ENCODE measurements around the gene CCSER1. TPM values are rescaled to one million over a fixed set of nuclear protein-coding genes. Genes with fewer than 3 reads are reported as not detected.

Gene CCSER1
- total and polyA plus RNA-seq, 2 experiments from 2014 or later: 5.2 to 23.4 TPM

DNA sequence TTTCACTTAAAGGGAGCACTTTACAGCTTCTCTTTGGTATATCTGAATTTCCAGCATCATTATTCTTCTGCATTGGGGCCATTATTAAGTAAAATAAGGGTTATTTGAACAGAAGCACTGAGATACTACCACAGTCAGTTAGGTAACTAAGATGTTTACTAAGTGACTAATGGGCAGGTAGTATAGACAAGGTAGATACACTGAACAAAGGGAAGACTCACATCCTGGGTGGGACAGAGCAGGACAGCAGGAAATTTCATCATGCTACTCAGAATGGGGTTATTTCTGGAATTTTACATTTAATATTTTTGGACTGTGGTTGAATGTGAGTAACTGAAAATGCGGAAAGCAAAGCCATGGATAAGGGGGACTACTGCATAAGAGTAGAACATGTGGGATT lies 316.0 kb downstream of the CCSER1 start:
- no peak for TF ChIP-seq CTCF (IDR thresholded peaks at IDR 0.05; ENCODE audit: poor library complexity)
- no peak for TF ChIP-seq EZH2 (IDR thresholded peaks at IDR 0.05; ENCODE audit: borderline replicate concordance)
- TF ChIP-seq EZH2phosphoT487 (IDR thresholded peaks at IDR 0.05; ENCODE audit: low read depth, severe bottlenecking, unreplicated experiment): no peak
- 94% methylated on average over 1 of the region's 1 CpG for WGBS (ENCODE audit: low lambda C conversion rate, missing lambda C conversion rate)

GRCh38 chr4:90444904-90445303 lies 317.7 kb downstream of the CCSER1 start:
- no peak overlapping the region for H3K27ac ChIP-seq
- TF ChIP-seq EZH2 (IDR thresholded peaks at IDR 0.05; ENCODE audit: borderline replicate concordance): no peak
- no peak for TF ChIP-seq EZH2phosphoT487 (IDR thresholded peaks at IDR 0.05; ENCODE audit: low read depth, severe bottlenecking, unreplicated experiment)
- TF ChIP-seq CTCF (IDR thresholded peaks at IDR 0.05; ENCODE audit: poor library complexity): no peak
- H3K4me3 ChIP-seq: no peak overlapping the region
- no peak overlapping the region for H2AFZ ChIP-seq
- H4K20me1 ChIP-seq (ENCODE audit: insufficient read depth, poor library complexity, severe bottlenecking): no peaks in the 10 kb centered on the region
- no peak for DNase-seq (ENCODE audit: low spot score)
- H3K27me3 ChIP-seq: no peaks in the 10 kb centered on the region
- no peaks in the 10 kb centered on the region for H3K36me3 ChIP-seq (replicated peaks; ENCODE audit: insufficient read depth, low read depth)
- no peak overlapping the region for H3K4me2 ChIP-seq
- H3K79me2 ChIP-seq: no peaks in the 10 kb centered on the region
- no peaks in the 10 kb centered on the region for H3K9me3 ChIP-seq (ENCODE audit: low read depth)
- H3K4me1 ChIP-seq (ENCODE audit: insufficient read depth): peaks cover 6% of the 10 kb centered on the region
- H3K9me2 ChIP-seq (replicated peaks; ENCODE audit: insufficient read depth): no peaks in the 10 kb centered on the region
- WGBS (ENCODE audit: low lambda C conversion rate, missing lambda C conversion rate): 96% methylated on average over 2 of the region's 2 CpGs

More for the DNA sequence above, 316.0 kb downstream of the CCSER1 start:
- H3K9me3 ChIP-seq (ENCODE audit: low read depth): no peaks in the 10 kb centered on the region
- H3K36me3 ChIP-seq (replicated peaks; ENCODE audit: insufficient read depth, low read depth): no peaks in the 10 kb centered on the region
- H3K79me2 ChIP-seq: no peaks in the 10 kb centered on the region
- H4K20me1 ChIP-seq (ENCODE audit: insufficient read depth, poor library complexity, severe bottlenecking): no peaks in the 10 kb centered on the region
- no peak overlapping the region for H2AFZ ChIP-seq
- no peak overlapping the region for H3K4me3 ChIP-seq
- H3K4me2 ChIP-seq: no peak overlapping the region
- no peaks in the 10 kb centered on the region for H3K9me2 ChIP-seq (replicated peaks; ENCODE audit: insufficient read depth)
- no peak for DNase-seq (ENCODE audit: low spot score)
- peaks cover 6% of the 10 kb centered on the region for H3K4me1 ChIP-seq (ENCODE audit: insufficient read depth)
- H3K27me3 ChIP-seq: no peaks in the 10 kb centered on the region
- no peak overlapping the region for H3K27ac ChIP-seq

DNA sequence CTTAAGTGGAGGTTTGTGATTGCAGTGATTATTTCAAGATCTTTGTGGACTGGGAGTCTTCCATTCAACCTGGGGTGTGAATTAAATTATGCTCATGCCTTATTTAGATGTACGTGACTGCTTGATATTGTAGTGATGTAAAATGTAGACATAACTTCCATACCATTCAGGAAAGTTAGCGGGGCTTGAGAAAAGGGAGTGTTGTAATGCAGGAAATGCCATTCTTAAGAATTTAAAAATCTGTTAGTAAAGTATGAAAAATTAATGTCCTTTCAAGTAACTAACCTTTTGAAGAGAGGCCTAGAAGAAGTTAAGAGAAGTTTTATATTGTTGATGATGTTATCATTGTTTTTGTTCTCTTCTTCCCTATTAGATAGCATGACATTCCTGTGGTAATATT lies 318.2 kb downstream of the CCSER1 start:
- no peaks in the 10 kb centered on the region for H3K9me3 ChIP-seq (ENCODE audit: low read depth)
- TF ChIP-seq EZH2phosphoT487 (IDR thresholded peaks at IDR 0.05; ENCODE audit: low read depth, severe bottlenecking, unreplicated experiment) (no peak), CTCF (IDR thresholded peaks at IDR 0.05; ENCODE audit: poor library complexity) (no peak), EZH2 (IDR thresholded peaks at IDR 0.05; ENCODE audit: borderline replicate concordance) (no peak)
- no peaks in the 10 kb centered on the region for H4K20me1 ChIP-seq (ENCODE audit: insufficient read depth, poor library complexity, severe bottlenecking)
- peaks cover 4% of the 10 kb centered on the region for H3K4me1 ChIP-seq (ENCODE audit: insufficient read depth)
- no peaks in the 10 kb centered on the region for H3K79me2 ChIP-seq
- 84% methylated on average over 2 of the region's 2 CpGs for WGBS (ENCODE audit: low lambda C conversion rate, missing lambda C conversion rate)
- H3K4me2 ChIP-seq: no peak overlapping the region
- DNase-seq (ENCODE audit: low spot score): no peak
- no peak overlapping the region for H3K4me3 ChIP-seq
- H3K27me3 ChIP-seq: no peaks in the 10 kb centered on the region
- no peak overlapping the region for H2AFZ ChIP-seq
- no peaks in the 10 kb centered on the region for H3K9me2 ChIP-seq (replicated peaks; ENCODE audit: insufficient read depth)
- no peak overlapping the region for H3K27ac ChIP-seq
- H3K36me3 ChIP-seq (replicated peaks; ENCODE audit: insufficient read depth, low read depth): no peaks in the 10 kb centered on the region

DNA sequence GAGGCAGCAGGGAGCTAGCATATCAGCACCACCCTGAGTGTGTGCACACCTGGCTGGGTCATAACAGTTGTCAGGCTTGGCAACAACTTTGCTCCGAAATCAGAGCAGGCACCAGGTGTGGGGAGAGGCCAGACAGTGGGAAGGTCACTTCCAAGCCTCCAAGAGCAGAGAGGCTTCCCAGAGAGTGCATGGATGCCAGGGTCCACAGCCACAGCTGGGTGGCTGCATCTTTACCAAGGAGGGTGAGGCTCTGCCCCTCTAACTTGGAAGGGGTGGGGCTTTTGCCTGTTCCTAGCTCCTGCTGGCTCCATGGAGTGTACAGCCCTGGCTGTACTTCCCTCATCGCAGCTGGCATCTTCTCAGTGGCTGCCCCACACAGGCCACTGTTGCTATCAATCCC lies 322.4 kb downstream of the CCSER1 start:
- Histone ChIP-seq H3K79me2 (no peaks in the 10 kb centered on the region), H2AFZ (no peak overlapping the region), H3K9me2 (replicated peaks; ENCODE audit: insufficient read depth) (no peaks in the 10 kb centered on the region), H3K4me2 (no peak overlapping the region), H3K4me3 (no peak overlapping the region), H3K27me3 (no peaks in the 10 kb centered on the region), H4K20me1 (ENCODE audit: insufficient read depth, poor library complexity, severe bottlenecking) (no peaks in the 10 kb centered on the region), H3K36me3 (replicated peaks; ENCODE audit: insufficient read depth, low read depth) (no peaks in the 10 kb centered on the region), H3K27ac (no peak overlapping the region), H3K9me3 (ENCODE audit: low read depth) (no peaks in the 10 kb centered on the region), H3K4me1 (ENCODE audit: insufficient read depth) (no peaks in the 10 kb centered on the region)
- whole genome bisulfite sequencing (ENCODE audit: low lambda C conversion rate, missing lambda C conversion rate): 96% methylated on average over 2 of the region's 2 CpGs
- no peak for DNase-seq (ENCODE audit: low spot score)
- TF ChIP-seq CTCF (IDR thresholded peaks at IDR 0.05; ENCODE audit: poor library complexity): no peak
- TF ChIP-seq EZH2 (IDR thresholded peaks at IDR 0.05; ENCODE audit: borderline replicate concordance): no peak
- no peak for TF ChIP-seq EZH2phosphoT487 (IDR thresholded peaks at IDR 0.05; ENCODE audit: low read depth, severe bottlenecking, unreplicated experiment)

Measured in hepatocyte (in vitro differentiated cells).